CD4-positive, alpha-beta memory T cell (primary cell): ENCODE results near the gene SMAGP. TPM values are rescaled to one million over a fixed set of nuclear protein-coding genes. Genes with fewer than 3 reads are reported as not detected.
A peak's percentile ranks its signal among the peaks of the same experiment; 100 is the strongest.
"Not testable (repeated sequence)": the region's sequence is repeated elsewhere in the genome, so short reads cannot be mapped to it uniquely, and the experiment has no call there.

Experiments used
- CTCF ChIA-PET: fragments of 350-600 bp; sonication (Branson Sonifier 250); formaldehyde crosslinking; loops from one replicate; lab custom pipeline; 2021; ENCODE audit warnings: inconsistent platforms; ENCODE audit not compliant: partially characterized antibody; lab: Charles Lee
- POLR2A ChIA-PET: fragments of 350-600 bp; sonication (Branson Sonifier 250); formaldehyde crosslinking; loops from one replicate; lab custom pipeline; 2021; ENCODE audit not compliant: partially characterized antibody; lab: Charles Lee
- DNase-seq, 5 donors: peaks; one replicate each; pipeline versions ENCODE4 v3.0.0 to v3.0.0-alpha.2; 2020 to 2022; ENCODE audit warnings: mixed read lengths in 1 of 5
- H3K27ac ChIP-seq: one replicate; pipeline ENCODE4 v1.7.0; 2013; ENCODE audit warnings: low read depth, low read length
- H3K27me3 ChIP-seq: 2 replicates; pipeline ENCODE4 v1.7.0; 2013; ENCODE audit warnings: mild to moderate bottlenecking, low read length, moderate library complexity; ENCODE audit not compliant: insufficient read depth
- H3K36me3 ChIP-seq: 2 replicates; pipeline ENCODE4 v1.7.0; 2013; ENCODE audit warnings: mild to moderate bottlenecking, low read length, moderate library complexity; ENCODE audit not compliant: insufficient read depth
- H3K4me1 ChIP-seq: 2 replicates; pipeline ENCODE4 v1.7.0; 2013; ENCODE audit warnings: mild to moderate bottlenecking, low read length, moderate library complexity; ENCODE audit not compliant: insufficient read depth
- H3K4me3 ChIP-seq, 2 donors: one replicate each; pipeline ENCODE4 v1.7.0; 2013; ENCODE audit warnings: low read length in 2 of 2, mild to moderate bottlenecking in 1 of 2
- H3K9me3 ChIP-seq, 2 donors: one replicate each; pipeline ENCODE4 v1.7.0; 2013; ENCODE audit warnings: low read length in 2 of 2, control low read depth in 1 of 2; ENCODE audit not compliant: control insufficient read depth in 1 of 2
- H3K27ac Mint-ChIP-seq, 7 donors: one replicate each; pipeline ENCODE4 v1.8.0; 2020 to 2021; ENCODE audit warnings: mixed read lengths in 7 of 7, mild to moderate bottlenecking in 6 of 7, inconsistent platforms in 3 of 7, moderate library complexity in 3 of 7
- H3K27me3 Mint-ChIP-seq, 2 donors: one replicate each; pipeline ENCODE4 v1.8.0; 2020 to 2021; ENCODE audit warnings: mixed read lengths in 2 of 2
- H3K36me3 Mint-ChIP-seq, 2 donors: one replicate each; pipeline ENCODE4 v1.8.0; 2020 to 2021; ENCODE audit warnings: mixed read lengths in 2 of 2, inconsistent platforms in 1 of 2, mild to moderate bottlenecking in 1 of 2
- H3K4me1 Mint-ChIP-seq, 4 donors: one replicate each; pipeline ENCODE4 v1.8.0; 2020 to 2021; ENCODE audit warnings: mixed read lengths in 4 of 4, mild to moderate bottlenecking in 1 of 4
- H3K4me3 Mint-ChIP-seq, 8 donors: one replicate each; pipeline ENCODE4 v1.8.0; 2020 to 2021; ENCODE audit warnings: mixed read lengths in 8 of 8, mild to moderate bottlenecking in 7 of 8, moderate library complexity in 6 of 8, inconsistent platforms in 3 of 8
- H3K9me3 Mint-ChIP-seq, 8 donors: one replicate each; pipeline ENCODE4 v1.8.0; 2020 to 2021; ENCODE audit warnings: mixed read lengths in 8 of 8, mild to moderate bottlenecking in 5 of 8, inconsistent platforms in 3 of 8, moderate library complexity in 1 of 8
- intact Hi-C: fragments of 100-400 bp; cut with micrococcal nuclease; formaldehyde crosslinking; loops from one replicate; pipeline ENCODE4 v1.15.1; 2023
- polyA plus RNA-seq, 2 donors: library from polyadenylated mRNA; unstranded; fragments of 300-500 nt; fragmentation: Illumina TruSeq; gene quantifications; one replicate each; pipeline ENCODE4 v1.2.3, GENCODE V29; 2021
- total RNA-seq, 2 experiments: library from RNA; stranded (reverse); gene quantifications; one replicate each; pipeline ENCODE4 v1.2.3, GENCODE V29; 2021

SMAGP gene, protein sequence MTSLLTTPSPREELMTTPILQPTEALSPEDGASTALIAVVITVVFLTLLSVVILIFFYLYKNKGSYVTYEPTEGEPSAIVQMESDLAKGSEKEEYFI
- total RNA-seq (1 to 10 TPM; 3.9 to 5.5 TPM), polyA plus RNA-seq (10 to 100 TPM; 10.6 to 18.9 TPM)

- Mint-ChIP-seq H3K9me3 (no peaks in the 10 kb centered on the region), H3K4me3 (peak within 1 kb of the TSS; percentile 88 to 97 (median 96)), H3K27me3 (no peaks in the 10 kb centered on the region), H3K36me3 (peaks cover 4 to 9% of the 10 kb centered on the region in 2 donors), H3K27ac (peak within 1 kb of the TSS; percentile 80 to 95 (median 90)), H3K4me1 (peaks cover 19 to 38% (median 24%) of the 10 kb centered on the region in 4 donors)
- Histone ChIP-seq H3K27ac (peak within 1 kb of the TSS; percentile 2), H3K9me3 (no peaks in the 10 kb centered on the region), H3K36me3 (no peaks in the 10 kb centered on the region), H3K4me1 (peaks cover 20% of the 10 kb centered on the region), H3K4me3 (peak within 1 kb of the TSS; percentile 3 to 57), H3K27me3 (no peaks in the 10 kb centered on the region)
- DNase-seq, result peak; percentile 36 to 51 (median 38)
- intact Hi-C loops, result no loop called here
- ChIA-PET CTCF (interaction anchor here (0.7 to 5.6 kb wide), 23 partner anchors 9 to 261 kb away, joined by 3 to 199 read pairs (median 3); partner anchors contain the start of genes DAZAP2 and POU6F1), POLR2A (interaction anchor here (0.8 to 2.7 kb wide), 19 partner anchors 8 to 505 kb away, joined by 3 to 60 read pairs (median 4); partner anchors contain the start of genes DAZAP2 and POU6F1)
These were observed at the start of gene SMAGP for GRCh38 chr12:51270067-51270950. TSS of gene SMAGP (minus strand) at chr12:51270415. CDS start at chr12:51269278, 1,137 bp downstream.

GRCh38 chr12:51318846-51319599 is 48.8 kb upstream of the SMAGP start:
- Histone ChIP-seq H3K27ac (peak overlapping the region; percentile 72), H3K36me3 (no peaks in the 10 kb centered on the region), H3K4me1 (peaks cover 79% of the 10 kb centered on the region), H3K4me3 (peak overlapping the region; percentile 30 to 58), H3K27me3 (no peaks in the 10 kb centered on the region), H3K9me3 (no peaks in the 10 kb centered on the region)
- H3K4me3 Mint-ChIP-seq, result peak overlapping the region; percentile 80 to 99 (median 89)
- H3K9me3 Mint-ChIP-seq, result no peaks in the 10 kb centered on the region
- H3K27ac Mint-ChIP-seq, result peak overlapping the region; percentile 93 to 98 (median 98)
- intact Hi-C loops, result loop anchor here (1.0 kb wide), 1 partner anchor 22 kb away; no protein-coding TSS in a partner anchor
- DNase-seq, result peak; percentile 70 to 76 (median 74)
- no peaks in the 10 kb centered on the region for H3K27me3 Mint-ChIP-seq
- POLR2A ChIA-PET, result interaction anchor here (0.6 to 7.3 kb wide), 19 partner anchors 8 to 751 kb away, joined by 3 to 86 read pairs (median 8); partner anchors contain the start of genes ATG101, DAZAP2, POU6F1 and SMAGP
- CTCF ChIA-PET, result interaction anchor here (0.9 to 16.9 kb wide), 8 partner anchors 9 to 57 kb away, joined by 3 to 191 read pairs (median 4); no protein-coding TSS in a partner anchor
- peaks cover 49 to 93% (median 63%) of the 10 kb centered on the region in 4 donors for H3K4me1 Mint-ChIP-seq
- H3K36me3 Mint-ChIP-seq, result peaks cover 57 to 60% of the 10 kb centered on the region in 2 donors

DNA sequence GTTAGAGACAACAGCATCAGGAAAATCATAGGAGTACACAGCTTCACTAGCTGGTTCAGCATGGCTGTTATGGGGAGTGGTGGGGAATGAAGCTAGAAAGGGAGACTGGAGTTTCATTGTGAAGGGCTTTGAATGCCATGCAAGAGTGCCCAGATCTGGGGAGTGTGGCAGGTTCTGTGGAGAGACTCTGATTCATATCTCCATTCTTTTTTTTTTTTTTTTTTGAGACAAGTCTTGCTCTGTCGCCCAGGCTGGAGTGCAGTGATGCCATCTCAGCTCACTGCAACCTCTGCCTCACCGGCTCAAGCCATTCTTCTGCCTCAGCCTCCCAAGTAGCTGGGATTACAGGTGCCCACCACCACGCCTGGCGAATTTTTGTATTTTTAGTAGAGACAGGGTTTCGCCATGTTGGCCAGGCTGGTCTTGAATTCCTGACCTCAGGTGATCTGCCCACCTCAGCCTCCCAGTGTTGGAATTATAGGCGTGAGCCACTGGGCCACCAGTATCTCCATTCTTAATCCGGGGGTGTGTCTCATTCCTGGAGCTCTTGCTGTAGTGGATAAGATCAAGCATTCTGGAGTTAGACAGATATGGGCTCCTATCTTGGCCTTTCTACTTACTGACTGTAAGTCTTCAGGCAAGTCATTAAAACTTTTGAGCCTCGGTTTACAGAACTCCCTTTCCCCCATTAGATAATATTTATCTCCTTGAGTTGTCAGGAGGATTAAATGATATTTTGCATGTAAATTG is 48.0 kb upstream of the SMAGP start:
- DNase-seq, H3K9me3 ChIP-seq, H3K36me3 ChIP-seq, intact Hi-C loops, H3K27me3 Mint-ChIP-seq, H3K9me3 Mint-ChIP-seq, H3K27me3 ChIP-seq: not testable (repeated sequence)
- Mint-ChIP-seq H3K4me3 (peak overlapping the region; percentile 76 to 99 (median 89)), H3K36me3 (peaks cover 58 to 60% of the 10 kb centered on the region in 2 donors), H3K27ac (peak overlapping the region; percentile 93 to 98 (median 98)), H3K4me1 (peaks cover 51 to 95% (median 63%) of the 10 kb centered on the region in 4 donors)
- Histone ChIP-seq H3K27ac (peak overlapping the region; percentile 72), H3K4me3 (peak overlapping the region; percentile 27 to 58), H3K4me1 (peaks cover 84% of the 10 kb centered on the region)
- ChIA-PET POLR2A (interaction anchor here (0.6 to 7.3 kb wide), 19 partner anchors 9 to 752 kb away, joined by 3 to 86 read pairs (median 8); partner anchors contain the start of genes ATG101, DAZAP2, POU6F1 and SMAGP), CTCF (interaction anchor here (0.8 to 16.9 kb wide), 11 partner anchors 10 to 56 kb away, joined by 3 to 191 read pairs (median 4); no protein-coding TSS in a partner anchor)

- Mint-ChIP-seq H3K9me3 (no peaks in the 10 kb centered on the region), H3K27ac (peak overlapping the region in 4 of 7 donors; percentile 29 to 81 (median 72)), H3K4me1 (peaks cover 43 to 90% (median 58%) of the 10 kb centered on the region in 4 donors), H3K36me3 (peaks cover 48 to 69% of the 10 kb centered on the region in 2 donors), H3K27me3 (no peaks in the 10 kb centered on the region), H3K4me3 (peak overlapping the region in 1 of 8 donors; percentile 26)
- ChIA-PET CTCF (interaction anchor here (1.2 to 9.9 kb wide), 3 partner anchors 29 to 49 kb away, joined by 3 to 119 read pairs (median 4); no protein-coding TSS in a partner anchor), POLR2A (interaction anchor here (0.9 to 6.8 kb wide), 3 partner anchors 10 to 73 kb away, joined by 3 to 85 read pairs (median 5); partner anchors contain the start of genes BIN2 and DAZAP2)
- H3K27me3 ChIP-seq, result no peaks in the 10 kb centered on the region
- H3K27ac ChIP-seq, result no peak overlapping the region
- peaks cover 79% of the 10 kb centered on the region for H3K4me1 ChIP-seq
- peaks cover 41% of the 10 kb centered on the region for H3K36me3 ChIP-seq
- no peak overlapping the region for H3K4me3 ChIP-seq
- DNase-seq, result no peak
- intact Hi-C loops, result no loop called here
- H3K9me3 ChIP-seq, result no peaks in the 10 kb centered on the region
These were observed 41.2 kb upstream of the SMAGP start for GRCh38 chr12:51311389-51311788.

- H3K27ac ChIP-seq, result no peak overlapping the region
These were observed 37.7 kb upstream of the SMAGP start for GRCh38 chr12:51307655-51308593.

More at GRCh38 chr12:51307655-51308593, 37.7 kb upstream of the SMAGP start:
- ChIA-PET POLR2A (interaction anchor here (0.8 to 6.8 kb wide), 5 partner anchors 9 to 37 kb away, joined by 3 to 85 read pairs (median 4); partner anchors contain the start of genes BIN2 and SMAGP), CTCF (interaction anchor here (1.0 to 9.9 kb wide), 7 partner anchors 11 to 45 kb away, joined by 3 to 119 read pairs (median 7); no protein-coding TSS in a partner anchor)
- intact Hi-C loops, result loop anchor here (1.0 kb wide), 1 partner anchor 33 kb away; no protein-coding TSS in a partner anchor
- H3K4me3 ChIP-seq, result no peak overlapping the region
- no peaks in the 10 kb centered on the region for H3K27me3 ChIP-seq
- H3K4me1 ChIP-seq, result peaks cover 56% of the 10 kb centered on the region
- Mint-ChIP-seq H3K36me3 (peaks cover 54 to 76% of the 10 kb centered on the region in 2 donors), H3K4me3 (peak overlapping the region in 5 of 8 donors; percentile 12 to 70 (median 27)), H3K9me3 (no peaks in the 10 kb centered on the region), H3K27me3 (no peaks in the 10 kb centered on the region), H3K27ac (peak overlapping the region; percentile 60 to 92 (median 84)), H3K4me1 (peaks cover 44 to 79% (median 60%) of the 10 kb centered on the region in 4 donors)
- H3K36me3 ChIP-seq, result peaks cover 55% of the 10 kb centered on the region
- no peak for DNase-seq
- H3K9me3 ChIP-seq, result no peaks in the 10 kb centered on the region
